Activated CD4-positive, alpha-beta T cell treated with anti-CD3 and anti-CD28 coated beads, Interleukin-2, amount 50 U/mL, for 24 hours (primary cell): ENCODE data around the gene KAT2A.

Source experiments
- DNase-seq, 2 donors: peaks; one replicate each; pipeline ENCODE4 v3.0.0-alpha.2; 2020; ENCODE audit warnings: low read depth in 1 of 2, low spot score in 1 of 2

KAT2A gene

DNA sequence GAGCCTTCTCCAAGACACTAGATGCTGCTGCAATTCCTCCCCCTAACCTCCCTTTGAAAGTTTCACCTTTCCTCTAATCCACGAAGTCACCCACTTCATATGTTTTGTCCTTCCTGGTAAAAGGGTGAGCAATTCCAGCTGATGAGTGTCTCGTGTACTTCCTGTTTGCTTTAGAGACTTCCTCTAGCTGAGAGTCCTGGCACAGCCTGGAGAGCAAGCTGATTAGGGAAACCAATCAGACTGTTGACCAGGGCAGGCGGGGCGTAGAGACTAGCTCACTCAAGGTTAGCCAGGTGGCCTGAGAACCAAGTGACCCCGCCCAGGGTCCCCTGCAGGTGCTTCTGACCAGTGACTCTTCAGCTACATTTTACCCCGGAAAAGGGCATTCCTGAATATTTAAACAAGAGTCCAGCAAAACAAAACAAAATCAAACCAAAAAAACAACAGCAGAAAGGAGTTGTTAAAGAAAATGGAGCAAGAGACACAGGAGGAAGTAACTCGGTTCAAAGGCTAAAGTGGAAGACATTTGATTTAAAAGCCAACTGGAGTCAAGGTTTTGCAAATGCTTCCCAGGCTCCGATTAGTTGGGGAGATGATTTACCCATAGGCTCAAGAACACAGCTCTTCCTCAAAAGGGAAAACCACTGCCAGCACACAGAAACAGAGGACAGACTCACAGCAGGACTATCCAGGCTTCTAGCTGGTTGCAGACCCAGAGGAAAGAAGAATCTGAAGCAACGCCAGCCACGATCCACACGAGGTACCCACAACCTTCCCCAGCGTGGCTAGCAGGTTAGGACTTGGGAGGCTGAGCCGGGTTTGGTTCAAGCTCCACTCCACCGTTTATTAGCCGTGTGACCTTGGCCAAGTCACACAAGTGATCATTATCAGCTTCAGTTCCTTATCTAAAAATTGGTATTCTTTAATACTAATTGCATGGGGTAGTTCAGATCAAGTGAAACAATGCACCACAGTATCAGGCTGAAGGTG lies 14.8 kb upstream of the KAT2A start:
- DNase-seq, result no peak

DNA sequence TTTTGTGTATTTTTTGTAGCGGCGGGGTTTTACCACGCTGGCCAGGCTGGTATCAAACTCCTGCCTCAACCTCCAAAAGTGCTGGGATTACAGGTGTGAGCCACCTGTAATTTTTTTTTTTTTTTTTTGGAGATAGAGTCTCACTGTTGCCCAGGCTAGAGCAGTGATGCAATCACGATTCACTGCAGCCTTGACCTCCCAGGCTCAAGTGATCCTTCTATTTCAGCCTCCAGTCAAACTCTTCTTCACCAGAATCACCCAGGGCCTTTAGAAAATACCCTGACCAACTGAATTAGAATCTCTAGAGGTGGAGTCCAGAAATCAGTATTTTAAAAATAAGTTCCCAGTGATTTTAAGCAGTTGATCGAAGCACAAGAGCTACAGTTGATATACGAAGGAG lies 14.0 kb upstream of the KAT2A start:
- no peak for DNase-seq

DNA sequence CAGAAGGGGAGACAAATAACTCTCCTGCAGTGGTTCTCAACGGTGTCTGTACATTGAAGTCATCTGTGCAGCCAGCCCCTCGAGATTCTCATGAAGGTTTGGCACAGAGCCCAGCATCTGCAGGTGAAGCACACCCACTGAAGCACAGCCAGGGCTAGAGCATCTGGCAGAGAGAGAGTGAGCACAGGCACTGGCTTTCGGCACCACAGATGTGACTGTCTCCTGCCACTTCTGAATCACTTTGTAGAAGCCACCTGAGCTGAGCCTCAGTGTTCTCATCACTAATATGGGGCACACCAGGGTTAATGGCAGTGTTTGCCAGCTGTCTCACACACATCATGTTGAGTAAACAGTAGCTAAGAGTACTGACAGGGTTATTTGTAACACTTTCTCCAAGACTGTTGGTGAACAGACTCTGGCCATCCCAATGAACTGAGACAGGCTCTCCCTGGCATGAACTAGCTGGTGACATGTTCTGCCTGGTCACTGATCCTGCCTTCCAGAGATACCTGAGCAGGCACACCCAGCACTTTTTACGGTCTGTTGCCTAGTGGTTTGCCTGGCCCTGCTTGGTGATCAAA lies 12.4 kb upstream of the KAT2A start:
- DNase-seq, result no peak

DNA sequence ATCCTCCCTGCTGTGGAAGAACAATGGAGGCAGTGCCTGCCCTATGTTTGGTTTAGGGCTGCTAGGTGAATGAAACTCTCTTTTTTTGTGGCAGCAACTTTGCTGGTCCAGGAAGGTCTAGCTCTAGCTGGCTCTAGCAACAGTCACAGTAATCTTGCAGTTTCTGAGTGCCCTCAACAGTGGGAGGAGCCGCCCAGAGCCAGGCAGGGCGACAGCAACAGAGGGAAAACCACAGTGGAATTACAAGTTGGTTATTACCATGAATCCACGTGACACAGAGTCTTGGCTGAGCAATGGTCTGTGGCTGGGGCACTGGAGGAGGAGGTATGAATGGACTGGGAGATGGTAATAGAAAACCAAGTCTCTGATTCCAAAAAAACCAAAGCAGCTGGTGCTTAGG lies 11.8 kb upstream of the KAT2A start:
- DNase-seq, result no peak

DNA sequence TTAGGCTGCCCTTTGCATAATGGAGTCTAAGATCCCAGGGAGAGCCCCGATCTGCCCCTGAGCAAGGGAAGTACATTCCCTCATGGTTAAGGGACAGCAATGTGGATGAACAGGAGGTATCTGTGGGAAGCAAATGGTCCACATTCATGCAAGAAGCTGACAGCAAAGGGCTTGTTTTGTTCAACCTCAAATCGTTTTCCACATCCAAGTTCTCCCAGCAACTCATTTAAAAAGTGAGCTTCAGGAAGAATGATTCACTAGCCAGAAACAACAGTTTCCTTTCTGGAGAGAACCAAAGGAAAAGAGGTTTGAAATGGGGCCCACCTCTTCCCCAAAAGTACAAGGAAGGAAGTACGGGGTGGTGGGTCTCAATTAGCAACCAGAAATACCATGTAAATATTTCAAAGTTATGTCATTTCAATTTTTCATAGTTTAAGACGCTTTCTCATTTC lies 10.8 kb upstream of the KAT2A start:
- DNase-seq, result no peak

DNA sequence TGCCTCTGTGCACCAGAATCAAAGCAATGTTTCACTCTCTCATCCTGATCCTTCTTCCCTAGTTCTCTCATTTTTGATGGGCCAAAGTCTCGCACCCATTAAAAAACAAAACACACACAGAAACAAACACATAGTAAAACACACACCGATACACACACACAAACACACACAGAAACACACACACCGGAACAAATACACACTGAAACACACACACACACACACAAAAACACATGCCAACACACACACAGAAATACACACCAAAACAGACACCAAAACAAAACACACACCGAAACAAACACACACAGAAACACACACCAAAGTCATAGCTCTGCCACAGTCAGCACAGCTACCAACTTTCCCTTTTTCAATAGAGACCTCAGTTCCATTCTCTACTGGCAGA lies 10.1 kb upstream of the KAT2A start:
- no peak for DNase-seq

DNA sequence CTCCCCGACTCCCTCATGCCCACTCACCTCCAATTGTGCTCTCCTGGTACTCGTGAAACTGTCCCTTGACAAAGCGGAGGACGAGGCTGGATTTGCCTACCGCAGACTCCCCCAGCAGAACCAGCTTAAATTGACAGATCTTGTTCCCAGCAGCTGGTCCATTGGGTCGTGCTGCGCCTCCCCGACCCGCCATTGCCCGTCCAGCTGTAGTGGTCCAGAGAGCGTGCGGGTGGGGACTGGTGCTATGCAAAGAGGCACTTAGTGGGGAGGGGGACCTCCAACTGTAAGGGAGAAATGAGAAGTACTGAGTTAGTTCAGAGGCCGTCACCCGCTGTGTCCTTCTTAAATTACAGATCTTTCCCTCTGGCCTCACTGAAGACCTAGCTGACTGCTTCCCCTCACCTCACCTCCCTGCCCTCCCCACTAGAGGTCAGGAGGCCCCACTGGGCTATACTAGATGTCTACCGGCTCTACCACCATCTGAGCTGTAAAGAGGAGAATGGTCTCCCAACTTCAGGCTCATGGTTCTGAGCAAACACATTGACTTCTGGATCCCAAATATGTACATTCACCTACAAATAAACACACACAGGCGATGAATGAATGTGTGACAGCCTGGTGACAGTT lies 9.3 kb upstream of the KAT2A start:
- DNase-seq, result no peak

DNA sequence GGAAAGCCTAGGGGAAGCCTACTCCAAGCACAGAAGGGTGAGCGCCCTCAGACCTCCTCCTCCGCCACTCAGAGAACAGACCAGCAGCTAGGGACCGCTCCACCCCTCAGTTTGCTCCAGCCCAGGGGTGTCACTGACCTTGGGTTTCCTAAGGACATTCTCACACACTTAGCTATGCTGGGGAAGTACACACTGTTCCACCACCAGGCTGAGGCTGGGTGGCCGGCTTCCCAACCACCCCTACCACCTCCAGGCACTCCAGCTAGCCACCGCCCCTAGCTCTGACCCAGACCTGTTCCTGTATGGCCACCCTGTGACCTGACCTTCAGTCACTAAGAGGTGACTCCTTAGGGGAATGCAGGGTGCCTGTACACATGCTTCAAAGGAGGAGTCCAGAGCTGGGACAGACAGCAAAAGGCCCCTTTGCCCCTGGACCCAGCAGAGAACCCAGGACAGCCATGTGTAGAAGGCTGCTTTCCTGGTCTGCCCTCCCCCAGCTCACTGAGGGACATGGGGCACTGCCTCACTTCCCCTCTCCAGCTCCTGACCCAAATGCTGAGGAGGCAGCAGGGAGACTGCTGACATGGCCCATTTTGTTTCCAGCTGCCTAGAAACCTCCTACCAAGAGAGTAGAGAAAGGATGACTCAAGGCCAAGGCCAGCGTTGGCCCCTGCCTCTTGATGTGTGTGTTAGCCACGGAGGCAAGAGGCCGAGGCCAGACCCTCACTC lies 8.1 kb upstream of the KAT2A start:
- DNase-seq, result no peak

DNA sequence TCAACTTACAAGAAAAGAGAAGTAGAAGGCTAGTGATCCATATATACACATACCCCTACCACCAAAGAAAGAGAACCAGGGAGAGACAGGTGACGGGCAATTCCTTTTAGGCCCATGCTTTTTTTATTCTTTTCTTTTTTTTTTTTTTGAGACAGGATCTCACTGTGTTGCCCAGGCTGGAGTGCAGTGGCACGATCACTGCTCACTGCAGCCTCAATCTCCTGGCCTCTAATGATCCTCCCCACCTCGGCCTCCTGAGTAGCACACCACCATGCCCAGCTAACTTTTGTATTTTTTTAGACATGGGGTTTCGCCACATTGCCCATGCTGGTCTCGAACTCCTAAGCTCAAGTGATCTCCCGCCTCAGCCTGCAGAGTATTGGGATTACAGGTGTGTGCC lies 6.2 kb upstream of the KAT2A start:
- DNase-seq, result no peak

DNA sequence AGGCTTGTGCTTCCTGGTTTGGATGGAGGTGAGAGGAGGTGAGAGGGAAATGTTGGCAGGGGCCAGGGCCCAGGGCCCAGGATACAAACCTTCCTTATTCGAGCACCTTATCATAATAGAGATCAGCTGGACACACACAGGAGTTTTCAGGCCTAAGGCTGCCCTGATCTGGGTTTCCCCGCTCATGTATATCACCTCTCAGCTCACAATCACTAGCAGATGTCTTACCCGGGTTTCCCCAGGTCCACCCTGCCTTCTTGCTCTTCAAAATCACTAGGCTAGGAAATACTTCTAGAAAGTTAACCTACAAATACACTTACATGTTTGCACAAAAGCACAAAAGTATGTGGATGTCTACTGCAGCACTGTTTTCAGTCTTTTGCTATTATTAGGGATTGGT lies 5.7 kb upstream of the KAT2A start:
- no peak for DNase-seq

DNA sequence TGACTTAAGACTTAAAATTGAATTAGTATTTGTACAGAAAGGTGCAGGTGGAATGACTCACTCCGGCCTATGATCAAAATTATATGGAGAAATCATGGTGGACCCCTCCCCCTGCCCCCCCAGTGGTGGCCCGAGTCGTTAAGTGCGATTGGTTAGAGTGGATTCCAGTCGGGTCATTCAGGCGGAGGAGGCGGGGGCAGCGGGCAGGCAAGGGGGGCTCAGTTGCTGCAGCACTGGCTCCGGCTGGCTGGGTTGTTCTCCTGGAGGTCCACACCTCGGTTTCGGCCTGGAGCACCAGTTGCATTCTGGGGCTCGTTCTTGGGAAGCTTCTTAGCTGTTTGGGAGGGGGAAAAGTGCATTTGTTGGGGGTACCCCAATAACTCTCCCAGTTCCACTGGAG lies 4.4 kb upstream of the KAT2A start:
- DNase-seq, result no peak

DNA sequence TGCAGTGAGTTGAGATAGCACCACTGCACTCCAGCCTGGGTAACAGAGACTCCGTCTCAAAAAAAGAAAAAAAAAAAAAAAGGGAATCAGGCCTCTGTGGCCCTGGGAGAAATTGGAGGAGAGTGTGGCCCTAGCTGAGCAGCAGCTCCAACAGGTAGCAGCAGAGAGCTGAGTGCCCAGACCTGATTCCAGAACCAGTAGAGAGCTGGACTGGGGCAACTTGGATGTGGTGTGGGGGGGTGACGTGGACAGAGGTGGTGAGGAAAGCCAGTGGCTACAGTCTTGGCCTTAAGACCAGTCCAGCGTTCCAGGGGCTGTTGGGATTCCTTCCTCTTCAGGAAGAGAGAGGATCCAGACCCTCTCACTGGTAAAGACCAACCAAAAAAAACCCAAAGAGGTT lies 3.1 kb upstream of the KAT2A start:
- DNase-seq, result no peak

DNA sequence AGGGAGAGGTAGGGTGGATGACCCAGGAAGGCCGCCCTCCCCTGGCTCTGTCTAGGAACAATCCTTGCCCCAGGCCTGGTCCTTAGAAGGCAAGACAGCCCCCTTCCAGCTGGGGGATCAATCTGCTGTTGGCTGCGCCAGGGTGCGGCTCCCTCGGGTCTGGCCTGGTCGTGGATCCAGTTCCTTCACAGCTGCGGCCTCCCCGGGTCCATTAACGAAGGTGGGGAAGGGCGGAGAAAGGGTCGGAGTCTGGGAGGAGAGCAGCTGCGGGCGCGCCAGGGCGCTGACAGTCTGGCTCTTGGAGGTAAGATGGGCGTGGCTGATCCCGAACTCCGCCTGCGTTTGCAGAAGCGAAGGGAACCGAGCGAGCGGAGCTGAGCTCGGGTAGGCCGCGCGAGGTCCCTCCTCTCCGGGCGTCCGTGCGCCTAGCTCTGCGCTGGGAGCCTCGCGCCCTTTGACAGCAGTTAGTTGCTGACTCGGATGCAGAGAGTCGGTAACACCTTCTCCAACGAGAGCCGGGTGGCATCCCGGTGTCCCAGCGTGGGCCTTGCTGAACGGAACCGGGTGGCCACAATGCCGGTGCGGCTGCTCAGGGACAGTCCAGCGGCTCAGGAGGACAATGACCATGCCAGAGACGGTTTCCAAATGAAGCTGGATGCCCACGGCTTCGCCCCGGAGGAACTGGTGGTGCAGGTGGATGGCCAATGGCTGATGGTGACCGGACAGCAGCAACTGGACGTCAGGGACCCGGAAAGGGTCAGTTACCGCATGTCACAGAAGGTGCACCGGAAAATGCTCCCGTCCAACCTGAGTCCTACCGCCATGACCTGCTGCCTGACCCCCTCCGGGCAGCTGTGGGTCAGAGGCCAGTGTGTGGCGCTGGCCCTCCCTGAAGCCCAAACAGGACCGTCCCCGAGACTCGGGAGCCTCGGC lies 1.5 kb upstream of the KAT2A start, which contains the start of gene HSPB9:
Gene HSPB9 (plus strand): TSS at position 434 of the 933 bp plus-strand sequence. CDS start 47 bp downstream, at position 481.
- no peak for DNase-seq

DNA sequence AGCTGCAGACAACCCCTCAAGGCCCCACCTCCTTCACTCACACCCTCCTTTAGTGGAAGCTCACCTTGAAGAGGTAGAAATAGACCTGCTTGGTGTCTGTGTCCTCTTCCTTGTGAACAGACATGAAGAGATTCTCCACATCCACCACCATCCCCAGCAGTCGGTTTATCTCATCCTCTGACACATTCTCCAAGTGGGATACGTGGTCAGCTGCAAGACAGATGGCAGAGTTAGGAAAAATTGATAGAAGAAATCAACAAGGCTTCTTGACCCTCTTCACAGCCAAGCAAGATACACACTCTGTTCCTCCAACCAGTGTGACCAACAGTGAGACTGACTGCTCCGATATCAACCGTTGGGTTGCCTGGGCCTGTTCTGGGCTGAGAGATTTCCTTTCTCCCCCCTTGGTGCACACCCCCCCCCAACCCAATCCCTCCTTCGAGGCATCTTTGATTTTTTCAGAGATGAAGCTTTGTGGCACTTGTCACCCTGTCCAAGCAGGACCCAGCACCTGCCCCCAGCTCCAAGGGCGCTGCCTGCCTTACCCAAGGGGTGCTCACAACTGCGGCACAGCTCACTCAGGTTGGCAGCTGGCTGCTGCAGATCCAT lies 902 bp downstream of the KAT2A start:
- no peak for DNase-seq

DNA sequence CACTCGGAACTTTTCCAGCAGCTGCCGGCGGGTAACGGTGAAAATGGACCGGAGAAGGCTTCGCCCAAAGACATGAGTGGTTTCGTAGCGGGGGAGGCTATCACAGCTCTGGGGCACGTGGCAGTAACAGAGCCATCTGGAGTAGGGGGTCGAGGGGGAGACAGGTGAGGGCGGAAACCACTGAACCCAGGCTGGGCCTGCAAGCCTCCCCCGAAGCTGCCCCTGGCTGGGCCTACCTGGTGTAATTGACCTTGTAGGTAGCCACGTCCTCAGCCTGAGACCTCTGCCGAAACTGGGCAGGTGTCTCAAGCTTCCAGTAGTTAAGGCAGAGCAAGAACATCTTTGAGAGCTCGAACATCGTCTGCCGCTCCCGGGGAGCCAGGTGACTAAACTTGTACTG lies 1.9 kb downstream of the KAT2A start:
- no peak for DNase-seq

DNA sequence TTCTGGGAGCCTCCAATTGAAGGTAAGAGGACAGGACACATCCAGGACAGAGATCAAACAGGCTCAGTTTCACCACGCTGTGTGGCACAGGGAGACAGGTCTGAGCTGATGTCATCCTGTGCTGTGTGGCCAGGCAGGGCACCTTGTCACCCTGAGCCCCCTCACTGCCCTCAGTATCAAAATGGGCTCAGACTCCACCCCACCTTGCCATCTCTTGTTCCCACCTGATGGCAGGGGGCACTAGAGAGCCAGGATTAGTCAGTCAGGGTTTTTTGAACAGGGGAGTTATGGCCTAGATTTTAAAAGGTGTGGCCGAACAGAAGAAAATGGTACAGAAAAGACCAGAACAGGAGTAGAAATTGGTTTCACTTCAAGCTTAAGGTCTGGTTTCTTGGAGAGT lies 2.6 kb downstream of the KAT2A start:
- peak in 1 of 2 donors; percentile 38 for DNase-seq

DNA sequence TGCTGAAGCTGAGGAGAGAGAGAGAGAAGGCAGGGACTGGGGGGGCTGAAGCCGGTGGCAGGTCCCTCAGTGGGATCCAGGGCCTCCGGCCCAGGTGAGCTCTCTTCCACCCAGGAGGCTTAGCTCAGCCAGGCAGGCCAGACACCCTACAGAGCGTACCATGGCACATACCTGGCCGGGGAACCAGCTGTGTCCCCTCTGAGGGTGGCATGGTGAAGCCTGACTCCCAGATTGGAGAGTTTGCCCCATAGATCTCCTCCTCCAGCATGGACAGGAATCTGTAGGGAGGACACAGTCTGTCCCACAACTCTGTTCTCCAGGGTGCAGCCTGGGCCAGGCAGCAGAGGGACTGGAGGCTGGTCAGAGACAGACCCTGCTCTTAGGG lies 3.0 kb downstream of the KAT2A start:
- no peak for DNase-seq

DNA sequence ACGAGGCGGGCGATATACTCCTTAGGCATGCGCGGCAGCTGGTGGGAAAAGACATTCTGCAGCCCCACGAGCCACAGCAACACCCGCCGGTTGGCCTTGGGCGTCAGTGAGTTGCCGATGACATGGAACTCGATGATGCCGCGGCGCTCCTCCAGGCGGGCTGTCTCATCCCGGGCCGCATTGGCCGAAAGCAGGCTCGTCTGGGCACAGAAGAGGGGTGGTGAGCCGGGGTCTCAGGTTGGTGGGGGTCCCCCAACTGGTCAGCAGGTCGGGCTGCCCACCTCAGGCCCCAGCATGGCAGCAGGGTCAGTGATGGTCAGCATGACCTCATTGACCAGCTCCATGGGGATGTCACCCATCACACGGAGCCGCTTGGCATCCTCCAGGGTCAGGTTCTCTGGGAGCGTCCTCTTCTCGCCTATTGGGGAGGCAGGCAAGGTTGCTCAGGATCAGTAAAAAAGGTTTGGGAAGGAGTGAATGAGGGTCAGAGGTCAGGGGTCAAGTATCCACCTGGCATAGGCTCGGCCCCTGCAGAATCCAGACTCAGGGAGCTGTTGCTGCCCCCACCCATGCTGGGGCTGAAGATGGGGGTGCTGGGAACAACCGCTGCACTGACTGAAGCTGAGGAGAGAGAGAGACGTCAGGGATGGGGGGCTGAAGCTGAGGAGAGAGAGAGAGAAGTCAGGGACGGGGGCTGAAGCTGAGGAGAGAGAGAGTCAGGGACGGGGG lies 3.6 kb downstream of the KAT2A start:
- no peak for DNase-seq

DNA sequence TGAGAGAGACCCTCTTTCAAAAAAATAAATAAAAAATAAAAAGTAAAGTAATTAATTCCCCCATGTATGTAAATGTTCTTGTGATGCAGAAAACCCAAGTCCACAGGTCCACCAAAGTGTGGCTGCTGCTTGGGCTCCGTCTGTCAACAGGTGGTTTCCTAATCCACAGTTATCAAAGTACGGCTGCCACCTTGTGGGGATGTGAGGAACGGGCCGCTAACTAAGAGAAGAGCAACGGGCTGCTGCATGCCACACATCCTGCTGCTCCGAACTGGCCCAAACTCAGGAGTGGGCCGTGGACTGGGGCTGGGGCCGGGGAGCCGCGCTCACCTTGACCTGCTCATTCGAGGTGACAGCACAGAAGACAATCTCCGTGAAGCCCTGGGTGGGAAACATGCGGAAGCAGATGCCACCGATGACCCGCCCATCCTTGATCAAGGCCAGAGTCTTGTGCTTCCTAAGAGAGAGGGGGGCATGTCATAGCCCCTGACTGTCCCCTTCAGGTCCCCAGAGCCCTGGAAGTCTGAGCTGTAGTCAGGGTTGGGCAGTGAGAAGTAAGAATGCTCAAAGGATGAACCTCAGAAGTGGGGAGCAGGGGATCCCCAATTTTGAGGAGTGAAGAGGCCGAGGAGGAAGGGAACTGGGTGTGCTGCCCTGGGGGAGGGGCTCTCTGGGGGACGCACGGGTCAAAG lies 4.3 kb downstream of the KAT2A start:
- DNase-seq, result peak; percentile 60 to 81
